ENCODE measurements around the gene ETF1.
A peak's percentile ranks its signal among the peaks of the same experiment; 100 is the strongest.

Gene ETF1

DNA sequence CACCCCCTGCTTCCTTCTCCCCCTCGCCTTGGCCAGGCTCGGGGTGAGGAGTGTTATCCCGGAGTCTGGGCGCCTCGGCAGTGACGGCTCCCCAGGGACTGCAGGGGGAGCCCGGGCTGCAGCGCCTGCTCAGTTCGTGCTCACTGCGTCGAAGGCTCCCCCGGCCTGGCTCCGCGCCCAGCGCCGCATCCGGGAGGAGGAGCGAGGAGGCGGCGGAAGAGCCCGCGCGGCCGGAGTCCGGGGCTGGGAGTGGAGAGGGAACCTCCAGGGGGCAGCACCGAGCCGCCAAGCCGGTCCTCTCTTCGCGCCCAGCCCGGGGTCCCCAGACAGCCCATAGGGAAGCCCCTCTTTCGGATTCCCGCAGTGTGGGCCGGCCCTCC, 79.0 kb downstream of the ETF1 start:
- peak; percentile 83 for DNase-seq (ENCODE audit: low read depth, low spot score)

DNA sequence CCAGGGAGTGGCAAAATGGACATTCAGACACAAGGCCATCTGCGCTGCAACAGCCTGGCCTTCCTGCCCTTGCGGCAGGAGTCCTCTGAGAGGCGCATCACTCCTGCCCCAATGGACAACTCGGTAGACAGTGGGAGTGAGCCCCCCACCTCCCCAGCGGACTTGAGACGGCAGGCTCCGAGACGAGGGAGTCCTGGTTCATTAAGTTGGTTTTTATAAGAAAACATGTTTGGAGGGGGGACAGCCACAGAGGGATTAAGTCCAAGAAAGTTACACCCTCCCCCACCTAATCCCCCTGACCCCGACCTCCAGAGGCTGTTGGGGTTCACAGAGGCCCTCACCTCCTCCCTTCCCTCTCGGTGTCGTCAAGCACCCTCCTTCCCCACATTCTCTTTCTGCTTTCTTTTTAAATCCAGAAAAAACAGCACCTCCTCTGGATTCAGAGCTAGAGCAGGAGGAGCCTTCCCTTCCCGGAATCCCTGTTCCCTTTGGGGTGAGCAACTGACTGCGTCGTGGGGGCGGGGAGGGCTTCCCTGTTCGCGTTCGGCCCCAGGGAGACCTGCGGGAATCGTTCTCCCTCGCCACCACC, 79.5 kb downstream of the ETF1 start:
- no peak for DNase-seq (ENCODE audit: low read depth, low spot score)

DNA sequence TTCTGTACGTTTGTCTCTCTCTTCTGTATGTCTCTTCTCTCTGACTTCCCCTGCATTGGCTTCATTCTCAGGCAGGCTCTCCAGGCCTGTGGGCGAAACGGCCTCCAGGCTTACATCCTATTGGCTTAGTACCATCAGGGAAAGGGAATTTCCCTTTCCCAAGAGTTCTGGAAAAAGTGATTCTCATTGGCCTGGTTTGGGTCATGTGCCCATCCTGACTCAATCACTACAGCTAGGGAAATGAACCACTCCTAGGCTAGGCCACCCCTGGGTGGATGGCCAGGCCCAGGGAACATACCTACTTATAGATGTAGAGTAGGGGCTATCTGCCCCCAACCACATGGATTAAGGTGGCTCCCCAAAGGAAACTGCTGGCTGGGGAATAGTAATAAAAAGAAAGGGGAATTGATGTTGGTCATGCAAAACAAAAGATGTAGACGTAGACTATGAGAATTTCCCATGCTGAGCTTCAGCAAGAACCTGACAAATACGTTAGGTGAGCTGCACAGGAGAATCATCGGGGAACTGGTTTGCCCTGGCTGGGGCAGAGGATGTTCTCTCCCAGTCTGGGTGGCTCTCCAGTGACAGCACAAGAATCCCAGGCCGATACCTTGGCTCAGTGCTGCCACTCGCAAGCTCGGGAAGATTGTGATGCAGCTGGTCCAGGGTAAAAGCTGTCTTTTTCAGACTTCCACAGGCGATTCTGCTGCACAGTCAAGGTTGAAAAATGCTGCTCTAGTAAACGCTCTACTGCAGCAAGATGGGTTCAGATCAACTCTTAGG, 81.5 kb downstream of the ETF1 start:
- no peak for DNase-seq (ENCODE audit: low read depth, low spot score)

DNA sequence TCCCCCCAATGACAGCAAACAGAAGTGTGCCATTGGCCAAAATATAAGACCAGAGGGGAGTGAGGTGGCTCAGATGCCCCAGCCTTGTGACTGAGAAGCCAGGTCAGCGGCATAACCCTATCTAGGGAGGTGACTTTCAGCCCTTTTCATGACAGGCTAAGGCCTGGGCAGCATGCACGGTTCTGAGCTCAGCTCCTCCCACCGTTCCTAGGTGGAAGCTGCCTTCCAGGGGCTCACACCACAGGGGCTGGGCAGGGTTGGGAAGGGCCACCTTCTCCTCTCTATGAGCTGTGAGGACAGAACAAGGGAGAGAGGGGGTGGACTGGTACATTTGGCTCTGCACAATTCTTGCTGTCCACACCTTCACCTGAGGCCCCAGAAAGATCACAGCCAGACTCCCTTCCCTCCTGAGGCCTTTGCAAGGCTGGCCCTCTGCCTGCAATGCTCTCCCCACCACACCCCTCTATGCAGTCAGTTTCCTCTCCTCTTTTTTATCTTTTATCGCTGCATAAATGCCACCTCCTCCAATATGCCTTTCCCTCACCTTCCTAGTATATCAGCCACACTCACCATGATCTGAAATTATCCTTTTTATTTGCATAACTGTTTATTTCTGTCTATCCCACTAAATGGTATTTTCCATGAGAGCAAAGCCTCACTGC, 82.9 kb downstream of the ETF1 start:
- DNase-seq (ENCODE audit: low read depth, low spot score): no peak

DNA sequence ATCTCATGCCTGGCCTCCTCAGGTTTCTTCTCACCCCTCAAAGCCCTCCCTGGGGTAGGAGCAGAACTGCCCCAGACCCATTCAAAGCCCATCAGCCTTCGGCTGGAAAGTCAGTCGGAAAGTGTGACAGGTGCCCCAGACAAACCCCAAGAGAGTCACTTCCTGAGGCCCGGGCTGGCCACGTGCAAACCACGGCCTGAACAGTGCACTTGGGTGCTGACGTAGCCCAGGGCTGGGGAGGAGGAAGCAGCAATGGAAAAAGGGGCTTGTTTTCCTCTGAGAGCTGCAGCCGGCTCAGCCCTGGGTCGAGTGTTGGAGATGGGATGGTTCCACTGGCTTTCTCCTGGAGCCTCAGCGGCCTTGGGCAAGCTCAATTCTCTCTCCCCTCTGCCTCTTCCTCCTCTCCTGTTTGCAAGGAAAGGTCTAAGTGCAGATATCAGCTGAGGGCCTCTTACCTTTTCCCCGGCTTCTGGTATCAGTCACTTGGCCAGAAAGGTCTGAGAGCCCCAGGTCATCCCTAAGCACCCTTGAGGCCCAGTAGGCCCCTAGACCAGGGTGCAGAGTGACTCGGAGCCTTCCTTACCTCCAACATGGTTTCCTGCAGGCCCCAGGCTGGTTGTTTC, 83.6 kb downstream of the ETF1 start:
- peak; percentile 58 for DNase-seq (ENCODE audit: low read depth, low spot score)

DNA sequence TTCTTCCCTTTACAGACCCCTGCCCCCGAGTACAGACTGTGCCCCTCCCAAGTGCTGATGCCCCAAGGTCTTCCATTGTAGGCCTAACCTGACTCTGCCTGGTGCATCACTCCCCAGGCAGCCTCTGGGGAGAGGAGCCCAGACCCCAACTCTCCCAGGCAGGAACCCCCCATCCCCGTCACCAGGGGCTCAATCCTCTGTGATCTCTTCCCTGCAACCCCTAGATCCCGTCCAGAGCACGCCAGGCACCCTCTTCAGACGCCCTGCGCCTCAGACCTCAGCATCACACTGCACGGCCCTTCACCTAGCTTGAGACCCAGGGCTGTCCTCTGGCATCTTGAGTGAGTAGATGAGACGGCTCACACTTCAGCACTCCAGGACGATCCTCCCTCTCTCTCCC, 84.2 kb downstream of the ETF1 start:
- DNase-seq (ENCODE audit: low read depth, low spot score): no peak

DNA sequence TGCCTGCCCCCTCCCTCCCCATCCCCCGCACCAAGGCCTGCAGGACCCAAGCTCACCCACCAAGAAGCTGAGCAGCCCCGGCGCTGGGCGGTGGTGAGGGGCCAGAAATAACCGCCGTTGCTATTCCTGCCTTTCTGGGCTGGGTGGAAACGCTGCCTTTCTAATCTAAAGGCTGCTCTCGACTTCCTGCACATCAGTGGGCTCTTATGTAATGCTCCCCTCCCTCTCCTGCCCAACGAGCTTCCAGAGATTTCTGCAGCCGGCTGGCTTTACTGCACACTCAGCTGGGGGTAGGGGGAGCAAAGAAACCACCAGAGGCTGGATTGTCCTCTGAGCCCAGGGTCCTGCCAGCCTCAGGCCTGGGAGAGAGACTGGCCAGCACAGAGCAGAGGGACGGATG, 84.7 kb downstream of the ETF1 start:
- no peak for DNase-seq (ENCODE audit: low read depth, low spot score)

DNA sequence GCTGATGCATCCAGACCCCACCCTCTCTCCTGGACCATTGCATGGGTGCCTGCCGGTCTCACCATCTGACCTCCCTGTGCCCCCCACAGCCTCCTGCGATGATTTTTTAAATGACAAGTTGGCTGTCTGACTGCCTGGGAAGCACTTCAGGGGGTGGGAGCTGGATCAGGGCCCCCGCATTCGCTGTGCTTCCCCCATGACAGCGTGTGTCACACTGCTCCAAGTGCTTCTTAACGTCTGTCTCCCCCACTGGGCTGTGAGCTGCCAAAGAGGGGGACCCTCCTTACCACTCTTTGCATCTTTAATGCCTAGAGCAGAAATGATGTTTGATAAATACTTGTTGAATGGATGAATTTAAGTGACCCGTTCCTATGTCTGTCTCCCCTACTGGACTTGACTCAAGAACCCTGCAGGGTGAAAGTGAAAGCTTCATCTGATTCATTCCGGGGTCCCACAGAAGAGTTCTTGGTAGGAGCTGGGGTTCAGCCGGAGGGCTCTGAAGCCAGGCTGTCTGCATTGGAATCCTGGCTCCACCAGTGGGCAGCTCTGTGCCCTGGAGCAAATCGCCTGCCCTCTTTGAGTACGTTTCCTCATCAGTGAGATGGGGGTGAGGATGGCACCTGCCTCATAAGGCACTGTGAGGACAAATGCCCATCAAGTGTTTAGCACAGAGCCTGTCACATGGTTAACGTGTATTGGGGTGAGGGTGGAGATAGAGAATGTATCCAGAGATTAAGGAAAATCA, 85.3 kb downstream of the ETF1 start:
- no peak for DNase-seq (ENCODE audit: low read depth, low spot score)

Measured in activated CD4-positive, CD25-positive, alpha-beta regulatory T cell treated with anti-CD3 and anti-CD28 coated beads, Interleukin-2, amount 50 U/mL, for 16 hours (primary cell).